Body of pancreas (tissue), 4 donors: ENCODE data around the gene LETMD1. TPM values are rescaled to one million over a fixed set of nuclear protein-coding genes. Genes with fewer than 3 reads are reported as not detected.

ENCODE experiments used
- ATAC-seq: fragments of 150-250 bp; one replicate; pipeline ENCODE4 v1.9.1; 2016
- DNase-seq, 4 donors: peaks; one replicate each; pipeline ENCODE4 v3.0.0-alpha.2; 2019
- H3K27ac ChIP-seq, 4 donors: fragments of 200-600 bp; sonication (generic); 1 replicate in 3 of 4; 2 replicates in 1 of 4; pipeline versions ENCODE4 v1.5.1 to v1.6.1; 2016 to 2019; ENCODE audit warnings: mild to moderate bottlenecking in 1 of 4, mixed read lengths in 1 of 4, moderate library complexity in 1 of 4
- H3K27me3 ChIP-seq, 2 donors: fragments of 200-600 bp; sonication (generic); one replicate each; pipeline ENCODE4 v1.6.0; 2016; ENCODE audit warnings: mild to moderate bottlenecking in 1 of 2
- H3K36me3 ChIP-seq, 2 donors: fragments of 200-600 bp; sonication (generic); replicated peaks in 1 of 2; 2 replicates each; pipeline ENCODE4 v1.5.1; 2016; ENCODE audit warnings: low read depth in 2 of 2; ENCODE audit not compliant: insufficient read depth in 1 of 2
- H3K4me1 ChIP-seq: fragments of 200-600 bp; sonication (generic); one replicate; pipeline ENCODE4 v1.6.0; 2016
- H3K4me3 ChIP-seq, 2 donors: fragments of 200-600 bp; sonication (generic); 1 replicate in 1 of 2; 2 replicates in 1 of 2; pipeline ENCODE4 v1.5.1; 2016 to 2019
- H3K9me3 ChIP-seq, 3 donors: fragments of 200-600 bp; sonication (generic); 1 replicate in 2 of 3; 2 replicates in 1 of 3; pipeline ENCODE4 v1.5.1; 2016
- POLR2A ChIP-seq, 3 donors: fragments of 450-650 bp; IDR thresholded peaks; one replicate each; pipeline ENCODE4 v1.6.1; 2016; ENCODE audit warnings: antibody characterized with exemption in 3 of 3, mild to moderate bottlenecking in 2 of 3
- WGBS, 2 donors: methylation state at CpG; one replicate each; pipeline ENCODE4 v1.1.5; 2017; 5-methylcytosine and 5-hydroxymethylcytosine counted together
- intact Hi-C: fragments of 100-400 bp; cut with DNase I; formaldehyde crosslinking; loops from one replicate; pipeline ENCODE4 v1.15.1; 2023
- total RNA-seq, 2 donors: library from RNA; depleted of rRNA; stranded (reverse); fragments of >200 nt; gene quantifications; one replicate each; pipeline ENCODE4 v1.1.0, GENCODE V29; 2016
- TF ChIP-seq, protein P1 (sequence below), 7 experiments: fragments of 450-650 bp in 4 of 7; fragments of 200-600 bp in 3 of 7; sonication (generic) in 3 of 7; IDR thresholded peaks; one replicate each; pipeline ENCODE4 v1.5.1; 2016 to 2019; ENCODE audit warnings: antibody characterized with exemption in 7 of 7

LETMD1 gene
- total RNA-seq, 2 donors from 2014 or later, result 57.4 to 71.6 TPM

GRCh38 chr12:51086933-51087332 is 38.8 kb downstream of the LETMD1 start:
- 91 to 92% methylated on average over 10 of the region's 10 CpGs for WGBS, 2 donors
- H3K36me3 ChIP-seq, result no peaks in the 10 kb centered on the region
- TF ChIP-seq POLR2A (IDR thresholded peaks at IDR 0.05), result no peak
- TF ChIP-seq, protein P1, sequence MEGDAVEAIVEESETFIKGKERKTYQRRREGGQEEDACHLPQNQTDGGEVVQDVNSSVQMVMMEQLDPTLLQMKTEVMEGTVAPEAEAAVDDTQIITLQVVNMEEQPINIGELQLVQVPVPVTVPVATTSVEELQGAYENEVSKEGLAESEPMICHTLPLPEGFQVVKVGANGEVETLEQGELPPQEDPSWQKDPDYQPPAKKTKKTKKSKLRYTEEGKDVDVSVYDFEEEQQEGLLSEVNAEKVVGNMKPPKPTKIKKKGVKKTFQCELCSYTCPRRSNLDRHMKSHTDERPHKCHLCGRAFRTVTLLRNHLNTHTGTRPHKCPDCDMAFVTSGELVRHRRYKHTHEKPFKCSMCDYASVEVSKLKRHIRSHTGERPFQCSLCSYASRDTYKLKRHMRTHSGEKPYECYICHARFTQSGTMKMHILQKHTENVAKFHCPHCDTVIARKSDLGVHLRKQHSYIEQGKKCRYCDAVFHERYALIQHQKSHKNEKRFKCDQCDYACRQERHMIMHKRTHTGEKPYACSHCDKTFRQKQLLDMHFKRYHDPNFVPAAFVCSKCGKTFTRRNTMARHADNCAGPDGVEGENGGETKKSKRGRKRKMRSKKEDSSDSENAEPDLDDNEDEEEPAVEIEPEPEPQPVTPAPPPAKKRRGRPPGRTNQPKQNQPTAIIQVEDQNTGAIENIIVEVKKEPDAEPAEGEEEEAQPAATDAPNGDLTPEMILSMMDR (IDR thresholded peaks at IDR 0.05), result no peak
- intact Hi-C loops, result no loop called here
- ATAC-seq (no peak), DNase-seq (no peak)
- H3K27me3 ChIP-seq, result no peaks in the 10 kb centered on the region
- no peak overlapping the region for H3K4me3 ChIP-seq
- H3K4me1 ChIP-seq, result peaks cover 5% of the 10 kb centered on the region
- H3K27ac ChIP-seq, result no peak overlapping the region
- no peaks in the 10 kb centered on the region for H3K9me3 ChIP-seq

DNA sequence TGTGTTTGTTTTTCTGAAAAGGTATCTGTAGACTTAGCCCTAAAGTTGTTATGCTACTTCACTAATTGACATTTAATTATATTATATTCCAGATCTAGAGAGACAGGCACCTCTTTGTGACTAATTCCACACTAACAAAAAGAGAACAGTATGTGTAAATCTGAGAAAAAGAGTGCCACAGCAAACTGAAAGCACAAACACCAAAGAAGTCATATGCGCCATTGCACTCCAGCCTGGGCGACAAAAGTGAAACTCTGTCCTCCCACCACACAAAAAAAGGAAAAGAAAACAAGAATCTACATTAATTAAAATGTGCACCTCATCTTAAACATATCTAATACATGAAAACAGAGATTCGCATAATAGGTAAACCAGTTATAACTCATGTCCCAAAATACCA is 39.7 kb downstream of the LETMD1 start:
- no peaks in the 10 kb centered on the region for H3K27me3 ChIP-seq
- no peak for ATAC-seq
- no peaks in the 10 kb centered on the region for H3K4me1 ChIP-seq
- no peaks in the 10 kb centered on the region for H3K36me3 ChIP-seq
- WGBS, 2 donors, result 94 to 98% methylated on average over 3 of the region's 3 CpGs
- H3K9me3 ChIP-seq, result no peaks in the 10 kb centered on the region
- DNase-seq, result no peak
- intact Hi-C loops, result no loop called here
- H3K4me3 ChIP-seq, result no peak overlapping the region
- no peak overlapping the region for H3K27ac ChIP-seq
- TF ChIP-seq POLR2A (IDR thresholded peaks at IDR 0.05), result no peak
- TF ChIP-seq, protein P1 (IDR thresholded peaks at IDR 0.05), result no peak

DNA sequence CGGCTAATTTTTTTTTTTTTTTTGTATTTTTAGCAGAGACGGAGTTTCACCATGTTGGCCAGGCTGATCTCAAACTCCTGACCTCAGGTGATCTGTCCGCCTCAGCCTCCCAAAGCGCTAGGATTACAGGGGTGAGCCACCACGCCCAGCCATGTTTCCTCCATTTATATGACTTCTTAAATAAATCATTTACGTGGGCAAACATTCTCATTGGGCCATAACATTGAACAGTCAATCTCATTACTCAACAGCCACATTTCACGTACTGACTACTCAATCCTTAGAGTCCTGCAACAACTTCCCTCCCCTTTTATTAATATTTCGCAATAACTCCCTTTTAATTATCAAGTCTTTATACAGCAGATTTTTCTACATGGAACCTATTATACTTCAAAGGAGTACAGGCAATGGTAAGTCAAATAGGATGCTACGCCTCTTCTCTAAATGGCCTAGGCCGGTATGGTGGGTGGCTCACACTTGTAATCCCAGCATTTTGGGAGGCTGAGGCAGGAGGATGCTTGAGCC is 42.6 kb downstream of the LETMD1 start:
- no peaks in the 10 kb centered on the region for H3K27me3 ChIP-seq
- peaks cover 0 to 4% of the 10 kb centered on the region in 2 donors for H3K36me3 ChIP-seq
- H3K27ac ChIP-seq, result no peak overlapping the region
- ATAC-seq (no peak), DNase-seq (no peak)
- H3K4me1 ChIP-seq, result no peaks in the 10 kb centered on the region
- H3K9me3 ChIP-seq, result no peaks in the 10 kb centered on the region
- H3K4me3 ChIP-seq, result no peak overlapping the region
- intact Hi-C loops, result no loop called here
- WGBS, 2 donors, result 95 to 97% methylated on average over 10 of the region's 10 CpGs
- TF ChIP-seq, protein P1 (IDR thresholded peaks at IDR 0.05), result no peak
- no peak for TF ChIP-seq POLR2A (IDR thresholded peaks at IDR 0.05)

DNA sequence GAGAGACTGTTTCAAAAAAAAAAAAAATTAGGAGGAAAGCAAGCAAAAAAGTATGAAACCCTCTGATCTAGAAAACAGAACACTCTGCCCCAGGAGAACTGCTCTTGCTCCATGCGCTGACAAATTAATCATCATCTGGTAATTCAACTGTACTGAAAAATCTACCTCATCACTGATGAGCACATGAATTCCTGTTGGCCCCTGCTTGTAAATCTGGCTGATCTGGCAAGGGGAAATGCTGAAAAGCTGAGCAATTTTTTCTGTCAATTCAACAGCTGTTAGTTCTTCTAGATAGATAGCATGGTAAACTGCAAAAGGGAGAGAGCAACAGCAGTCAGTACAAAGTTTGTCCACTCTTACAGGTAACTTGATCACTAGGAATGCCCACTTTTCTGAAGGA is 50.5 kb downstream of the LETMD1 start:
- Histone ChIP-seq H3K27ac (no peak overlapping the region), H3K36me3 (peaks cover 0 to 22% of the 10 kb centered on the region in 2 donors), H3K9me3 (no peaks in the 10 kb centered on the region), H3K27me3 (no peaks in the 10 kb centered on the region), H3K4me3 (no peak overlapping the region), H3K4me1 (no peaks in the 10 kb centered on the region)
- 0 to 92% methylated on average over 1 of the region's 1 CpG for WGBS, 2 donors
- no peak for ATAC-seq
- intact Hi-C loops, result no loop called here
- DNase-seq, result no peak
- TF ChIP-seq, protein P1 (IDR thresholded peaks at IDR 0.05), result no peak

GRCh38 chr12:51103977-51104376 is 55.9 kb downstream of the LETMD1 start:
- intact Hi-C loops, result no loop called here
- Histone ChIP-seq H3K4me1 (no peaks in the 10 kb centered on the region), H3K4me3 (no peak overlapping the region), H3K27me3 (no peaks in the 10 kb centered on the region), H3K27ac (no peak overlapping the region), H3K36me3 (peaks cover 0 to 28% of the 10 kb centered on the region in 2 donors), H3K9me3 (no peaks in the 10 kb centered on the region)
- no peak for TF ChIP-seq POLR2A (IDR thresholded peaks at IDR 0.05)
- TF ChIP-seq, protein P1 (IDR thresholded peaks at IDR 0.05), result no peak
- no peak for DNase-seq
- no peak for ATAC-seq
